Measurements from ENCODE around the gene UBASH3B.

- no peak for TF ChIP-seq EZH2 (IDR thresholded peaks at IDR 0.05; ENCODE audit: insufficient read depth, low read length)
- no peak for TF ChIP-seq CTCF (IDR thresholded peaks at IDR 0.05; ENCODE audit: insufficient read depth, low read depth, low read length)
These were observed 42.9 kb downstream of the UBASH3B start for GRCh38 chr11:122698392-122698791.
